DMS79 (cell line): Measurements from ENCODE around the gene ZBTB32.
A peak's percentile ranks its signal among the peaks of the same experiment; 100 is the strongest.
"Not testable (repeated sequence)": the region's sequence is repeated elsewhere in the genome, so short reads cannot be mapped to it uniquely, and the experiment has no call there.

ENCODE experiments used
- DNase-seq: peaks from one replicate; lab custom pipeline; 2025; lab: John Stamatoyannopoulos, UW

ZBTB32 gene

GRCh38 chr19:35704218-35704617 is at the start of gene ZBTB32:
Gene ZBTB32, plus strand, starts transcription at chr19:35704558. Its CDS starts 10,069 bp downstream, at chr19:35714627.
- DNase-seq = no peak

GRCh38 chr19:35654828-35655227 is 49.5 kb upstream of the ZBTB32 start:
- not testable (repeated sequence) for DNase-seq

- DNase-seq = no peak
These were observed 48.8 kb upstream of the ZBTB32 start for GRCh38 chr19:35655600-35655999.

- no peak for DNase-seq
These were observed 47.7 kb upstream of the ZBTB32 start for GRCh38 chr19:35656700-35657099.

GRCh38 chr19:35657904-35658700 is 46.3 kb upstream of the ZBTB32 start:
- no peak for DNase-seq

GRCh38 chr19:35661995-35662340 is 42.4 kb upstream of the ZBTB32 start:
- no peak for DNase-seq

- DNase-seq = no peak
These were observed 40.4 kb upstream of the ZBTB32 start for GRCh38 chr19:35663981-35664380.

GRCh38 chr19:35665157-35665556 is 39.2 kb upstream of the ZBTB32 start:
- DNase-seq = no peak

GRCh38 chr19:35665604-35666003 is 38.8 kb upstream of the ZBTB32 start:
- DNase-seq = no peak

- DNase-seq = no peak
These were observed 38.0 kb upstream of the ZBTB32 start, which contains the start of gene UPK1A for GRCh38 chr19:35666251-35666913. Gene UPK1A, plus strand, starts transcription at chr19:35666517. Its CDS starts 296 bp downstream, at chr19:35666813.

GRCh38 chr19:35669566-35669965 is 34.8 kb upstream of the ZBTB32 start:
- no peak for DNase-seq

GRCh38 chr19:35669974-35670373 is 34.4 kb upstream of the ZBTB32 start:
- no peak for DNase-seq

GRCh38 chr19:35670686-35671085 is 33.7 kb upstream of the ZBTB32 start:
- DNase-seq = no peak

GRCh38 chr19:35671818-35672217 is 32.5 kb upstream of the ZBTB32 start:
- DNase-seq = no peak

- no peak for DNase-seq
These were observed 31.1 kb upstream of the ZBTB32 start for GRCh38 chr19:35673121-35673804.

GRCh38 chr19:35675589-35676140 is 28.7 kb upstream of the ZBTB32 start:
- no peak for DNase-seq

- DNase-seq = no peak
These were observed 14.5 kb upstream of the ZBTB32 start for GRCh38 chr19:35689836-35690235.

GRCh38 chr19:35691106-35691505 is 13.3 kb upstream of the ZBTB32 start:
- DNase-seq = not testable (repeated sequence)

GRCh38 chr19:35692010-35692409 is 12.3 kb upstream of the ZBTB32 start:
- no peak for DNase-seq

GRCh38 chr19:35693422-35693821 is 10.9 kb upstream of the ZBTB32 start:
- DNase-seq = no peak

- peak; percentile 78 for DNase-seq
These were observed 10.3 kb upstream of the ZBTB32 start for GRCh38 chr19:35693835-35694599.
